ENCODE results near the gene C4orf54. TPM values are rescaled to one million over a fixed set of nuclear protein-coding genes. Genes with fewer than 3 reads are reported as not detected.

Gene C4orf54
- total RNA-seq, result not detected

DNA sequence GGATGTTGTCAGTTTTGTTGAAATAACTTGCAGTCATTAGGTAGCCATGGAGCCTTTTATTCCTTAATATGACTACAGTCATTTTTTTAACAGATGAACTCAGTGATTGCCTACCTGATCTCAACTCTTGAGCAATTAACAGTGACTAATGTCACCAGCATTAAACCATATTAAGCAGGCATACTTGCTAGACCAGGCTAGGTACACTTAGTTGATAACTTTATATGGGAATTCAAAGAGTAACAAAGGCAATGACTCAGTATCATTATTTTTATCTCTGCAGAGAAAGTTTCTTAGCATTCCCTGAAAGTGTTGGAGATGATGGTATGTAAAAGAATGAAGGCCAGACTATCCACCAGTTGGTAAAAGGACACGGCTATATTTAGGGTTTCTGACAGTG is at the start of gene C4orf54:
TSS of gene C4orf54 (minus strand) at position 31 of the 400 bp plus-strand sequence. CDS start 3,180 bp downstream, outside the sequence.
- ATAC-seq (no peak), DNase-seq (ENCODE audit: low spot score) (no peak)
- intact Hi-C loops (cut with DNase I), result no loop called here

DNA sequence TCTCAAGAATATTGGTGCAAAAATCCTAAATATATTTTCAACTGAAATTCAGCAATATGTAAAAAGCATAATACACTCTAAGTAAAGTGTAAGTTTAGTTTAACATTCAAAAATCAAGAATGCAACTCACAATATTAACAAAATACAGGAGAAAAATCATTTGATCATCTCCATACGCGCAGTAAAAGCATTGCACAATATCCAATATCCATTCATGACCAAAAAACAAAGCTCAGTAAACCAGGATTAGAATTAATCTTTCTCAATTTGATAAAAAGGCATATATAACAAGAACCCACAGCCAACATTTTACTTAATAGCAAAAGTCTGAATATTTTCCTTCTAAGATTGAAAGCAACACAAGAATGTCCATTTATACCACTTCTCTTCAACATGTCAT is 48.3 kb upstream of the C4orf54 start:
- ATAC-seq (no peak), DNase-seq (ENCODE audit: low spot score) (no peak)
- intact Hi-C loops (cut with DNase I), result no loop called here

DNA sequence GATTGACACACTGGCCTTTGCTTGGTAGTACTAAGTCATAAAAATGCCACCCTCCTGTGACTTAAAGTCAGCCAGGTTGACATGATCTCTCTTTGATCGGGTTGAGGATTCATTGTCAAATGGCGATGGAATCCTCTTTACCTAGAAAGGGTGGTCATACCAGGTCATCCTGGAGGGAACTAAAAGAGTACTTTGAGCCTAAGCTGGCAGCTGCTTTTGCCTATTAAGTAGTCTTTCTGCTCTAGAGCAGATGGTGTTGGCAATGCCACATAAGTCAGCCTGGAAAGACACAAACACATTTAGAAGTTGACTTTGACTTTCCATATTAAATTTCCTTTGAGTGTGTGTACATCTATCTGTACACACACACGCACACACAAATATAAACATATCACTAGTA is 39.2 kb upstream of the C4orf54 start:
- no peak for ATAC-seq

DNA sequence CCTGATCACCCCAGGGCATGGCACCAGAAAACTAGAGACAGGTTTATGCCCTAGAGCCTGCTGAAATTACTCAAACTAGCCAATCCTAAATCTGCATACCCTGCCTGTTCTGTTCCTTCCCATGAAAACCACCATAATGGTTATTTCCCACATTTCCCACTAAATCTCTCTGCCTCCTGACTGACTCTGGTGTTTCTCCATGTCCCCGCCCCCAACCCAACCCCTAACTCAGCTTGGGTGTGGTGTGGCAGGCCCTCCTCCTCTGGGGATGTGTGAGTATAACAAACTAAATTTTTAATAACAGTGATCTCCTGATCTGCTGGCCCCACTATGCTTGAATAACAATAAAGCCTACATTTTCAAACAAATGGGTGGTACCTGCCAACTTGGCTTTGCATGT is 35.5 kb upstream of the C4orf54 start:
- DNase-seq (ENCODE audit: low spot score) (no peak), ATAC-seq (no peak)
- intact Hi-C loops (cut with DNase I), result no loop called here

More for the DNA sequence above, 39.2 kb upstream of the C4orf54 start:
- no peak for DNase-seq (ENCODE audit: low spot score)
- intact Hi-C loops (cut with DNase I), result no loop called here

DNA sequence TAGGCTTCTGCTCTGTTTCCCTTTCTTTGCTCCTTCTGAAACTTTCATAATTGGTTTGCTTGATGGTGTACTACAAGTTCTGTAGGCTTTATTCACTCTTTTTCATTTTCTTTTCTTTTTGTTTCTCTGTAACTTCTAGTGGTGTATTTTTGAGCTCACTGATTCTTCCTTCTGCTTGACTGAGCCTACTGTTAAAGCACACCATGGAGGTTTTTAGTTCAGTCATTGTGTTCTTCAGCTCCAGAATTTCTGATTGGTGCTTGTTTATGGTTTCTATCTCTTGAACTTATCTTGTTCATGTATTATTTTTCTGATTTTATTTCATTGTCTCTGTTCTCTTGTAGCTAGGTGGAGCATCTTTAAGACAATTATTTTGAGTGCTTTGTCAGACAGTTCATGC is 33.4 kb upstream of the C4orf54 start:
- DNase-seq (ENCODE audit: low spot score) (no peak), ATAC-seq (no peak)
- intact Hi-C loops (cut with DNase I), result no loop called here

DNA sequence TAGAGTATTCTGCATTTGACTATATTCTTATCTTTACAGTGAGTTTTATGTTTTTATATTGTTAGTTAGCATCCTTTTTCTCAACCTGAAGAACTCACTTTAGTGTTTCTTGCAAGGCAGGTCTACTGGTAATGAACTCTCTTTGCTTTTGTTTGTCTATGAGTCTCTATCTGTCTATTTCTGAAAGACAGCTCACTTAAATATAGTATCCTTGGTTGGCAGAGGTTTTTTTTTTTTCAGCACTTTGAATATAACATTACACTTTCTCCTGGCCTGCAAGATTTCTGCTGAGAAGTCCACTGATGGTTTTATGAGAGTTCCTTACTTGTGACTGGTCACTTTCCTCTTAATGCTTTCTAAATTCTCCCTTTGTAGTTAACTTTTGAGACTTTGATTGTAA is 32.8 kb upstream of the C4orf54 start:
- no peak for DNase-seq (ENCODE audit: low spot score)
- no peak for ATAC-seq
- intact Hi-C loops (cut with DNase I), result no loop called here

DNA sequence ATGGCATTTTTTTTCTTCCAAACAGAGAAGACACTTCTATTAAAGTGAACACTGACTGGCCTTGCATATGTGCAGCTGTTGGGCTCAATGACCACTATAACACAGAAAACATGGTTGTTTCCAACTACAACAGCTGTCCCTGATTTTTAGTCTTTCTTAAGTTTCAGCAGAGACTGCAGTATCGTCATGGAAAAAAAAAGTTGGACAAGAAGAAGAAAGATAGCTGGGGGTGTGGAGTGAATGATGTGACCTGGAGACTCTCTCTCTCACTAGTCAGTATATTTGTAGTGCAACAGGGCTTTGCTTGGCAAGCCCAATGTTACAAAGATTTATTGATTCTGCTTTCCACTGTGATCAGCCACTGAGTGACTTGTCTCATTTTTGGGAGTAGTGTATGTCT is 29.5 kb upstream of the C4orf54 start:
- intact Hi-C loops (cut with DNase I), result no loop called here
- ATAC-seq (no peak), DNase-seq (ENCODE audit: low spot score) (no peak)

DNA sequence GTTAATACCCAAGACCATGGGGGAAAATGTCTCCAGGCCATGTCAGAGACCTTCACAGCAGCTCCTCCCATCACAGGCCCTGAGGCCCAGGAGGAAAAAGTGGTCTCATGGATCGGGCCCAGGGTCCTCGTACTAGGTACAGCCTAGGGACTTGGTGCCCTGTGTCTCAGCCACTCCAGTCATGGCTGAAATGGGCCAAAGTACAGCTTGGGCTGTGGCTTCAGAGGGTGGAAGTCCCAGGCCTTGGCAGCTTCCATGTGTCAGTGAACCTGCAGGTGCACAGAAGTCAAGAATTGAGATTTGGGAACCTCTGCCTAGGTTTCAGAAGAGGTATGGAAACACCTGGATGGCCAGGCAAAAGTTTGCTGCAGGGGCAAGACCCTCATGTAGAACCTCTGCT is 27.6 kb upstream of the C4orf54 start:
- ATAC-seq (no peak), DNase-seq (ENCODE audit: low spot score) (no peak)
- intact Hi-C loops (cut with DNase I), result no loop called here

DNA sequence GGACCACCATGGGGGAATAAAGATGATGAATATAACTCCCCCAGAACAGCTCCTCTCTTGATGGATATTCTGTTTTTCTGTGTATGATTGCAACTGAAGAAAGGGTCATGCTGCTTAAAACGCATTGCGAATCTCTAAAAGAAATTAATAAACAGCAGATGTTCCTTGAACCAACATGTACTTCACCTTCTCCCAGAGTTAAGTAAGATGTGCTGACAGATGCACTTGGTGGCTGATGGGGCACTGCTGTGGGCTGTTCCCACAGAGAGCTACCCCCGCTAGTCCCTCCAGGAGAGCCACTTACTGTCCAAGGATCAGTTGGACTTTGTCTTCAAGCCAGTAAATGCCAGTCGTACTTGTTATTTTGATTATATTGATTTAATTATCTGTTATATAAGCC is 26.3 kb upstream of the C4orf54 start:
- intact Hi-C loops (cut with DNase I), result no loop called here
- ATAC-seq (no peak), DNase-seq (ENCODE audit: low spot score) (no peak)

DNA sequence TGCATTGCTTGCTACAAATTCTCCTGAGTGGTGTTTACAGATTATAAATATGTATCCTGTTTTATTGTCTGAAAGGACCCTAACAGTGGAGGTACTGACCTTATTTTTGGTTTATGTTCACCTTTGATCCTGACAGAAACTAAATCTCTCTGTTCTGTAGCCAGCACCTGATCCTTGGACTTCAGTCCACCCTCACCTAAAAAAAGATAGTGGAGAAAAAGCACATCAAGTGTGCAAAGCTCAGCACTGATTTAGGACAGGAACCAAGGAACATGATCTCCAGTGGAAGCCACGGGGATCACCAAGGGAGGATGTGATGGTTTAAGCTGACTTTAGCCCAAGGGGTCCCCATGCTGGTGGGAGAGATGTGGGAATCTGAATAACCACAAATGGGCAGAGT is 22.3 kb upstream of the C4orf54 start:
- no peak for DNase-seq (ENCODE audit: low spot score)
- intact Hi-C loops (cut with DNase I), result no loop called here
- ATAC-seq, result no peak

DNA sequence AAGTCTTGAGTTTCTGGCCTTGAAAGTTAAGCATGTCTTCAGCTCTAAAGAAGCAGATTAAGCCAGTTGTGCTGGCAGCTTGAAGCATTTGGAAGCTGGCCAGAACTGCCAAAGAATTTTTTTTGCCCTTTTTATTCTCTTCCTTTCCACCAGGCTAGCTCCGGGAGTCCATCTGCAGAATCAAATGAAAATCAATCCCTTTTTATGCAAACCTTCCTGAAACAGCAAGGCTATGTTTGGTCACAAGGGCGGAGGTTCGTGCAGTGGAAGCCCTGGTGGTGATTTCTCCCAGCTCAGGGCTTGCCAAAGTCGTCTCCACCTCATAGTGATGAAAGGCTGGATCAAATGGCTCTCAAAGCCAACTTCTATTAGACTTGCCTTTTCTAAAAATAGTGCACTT is 21.6 kb upstream of the C4orf54 start:
- intact Hi-C loops (cut with DNase I), result no loop called here
- DNase-seq (ENCODE audit: low spot score) (no peak), ATAC-seq (no peak)

DNA sequence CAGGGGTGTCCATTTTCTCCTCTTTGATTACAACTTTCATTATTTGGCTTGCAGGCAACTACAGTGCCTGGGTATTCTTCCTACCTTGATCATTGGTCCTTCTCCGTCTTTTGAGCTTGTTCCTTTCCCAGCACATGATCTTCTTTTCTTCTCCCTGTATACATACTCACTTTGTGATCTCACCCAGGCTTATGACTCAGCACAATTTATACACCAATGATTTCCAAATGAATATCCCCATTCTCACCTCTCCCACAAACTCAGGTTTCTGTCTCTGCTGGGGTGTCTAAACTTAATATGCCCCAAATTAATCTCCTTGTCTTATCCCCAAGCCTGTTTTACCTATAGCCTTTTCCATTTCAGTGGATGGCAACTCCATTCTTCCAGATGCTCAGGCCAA is 19.5 kb upstream of the C4orf54 start:
- intact Hi-C loops (cut with DNase I), result no loop called here
- no peak for DNase-seq (ENCODE audit: low spot score)
- no peak for ATAC-seq

DNA sequence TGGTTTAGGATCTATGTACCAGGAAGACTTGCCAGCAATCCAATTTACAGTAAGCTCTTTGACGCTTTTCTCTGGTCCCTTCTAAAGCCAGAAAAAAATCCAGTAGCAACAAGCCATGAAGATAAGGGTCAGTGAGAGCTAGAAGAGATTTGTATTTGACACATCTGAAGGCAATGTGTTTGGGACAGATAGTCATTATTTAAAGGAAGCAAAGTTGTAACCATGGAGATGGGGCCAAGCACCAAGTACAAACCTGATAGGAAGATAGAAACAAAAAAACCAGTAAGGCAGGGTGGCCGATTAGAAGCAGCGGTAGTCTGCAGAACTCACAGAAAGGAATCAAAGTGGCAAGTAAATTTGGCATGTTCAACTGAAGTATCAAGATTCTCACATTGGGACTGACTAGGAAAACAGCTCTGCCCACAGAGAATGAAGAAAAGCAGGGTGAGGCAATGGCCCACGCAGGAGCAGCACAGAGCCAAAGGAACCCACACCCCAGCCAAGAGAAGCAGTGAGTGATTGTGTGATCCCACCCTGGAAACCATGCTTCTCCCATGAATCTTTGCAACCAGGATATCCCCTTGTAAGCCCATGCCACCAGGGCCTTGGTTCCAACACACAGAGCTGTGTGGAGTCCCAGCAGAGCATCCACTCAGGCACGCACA is 12.9 kb upstream of the C4orf54 start:
- ATAC-seq, result no peak
- DNase-seq (ENCODE audit: low spot score), result no peak
- intact Hi-C loops (cut with DNase I), result no loop called here

DNA sequence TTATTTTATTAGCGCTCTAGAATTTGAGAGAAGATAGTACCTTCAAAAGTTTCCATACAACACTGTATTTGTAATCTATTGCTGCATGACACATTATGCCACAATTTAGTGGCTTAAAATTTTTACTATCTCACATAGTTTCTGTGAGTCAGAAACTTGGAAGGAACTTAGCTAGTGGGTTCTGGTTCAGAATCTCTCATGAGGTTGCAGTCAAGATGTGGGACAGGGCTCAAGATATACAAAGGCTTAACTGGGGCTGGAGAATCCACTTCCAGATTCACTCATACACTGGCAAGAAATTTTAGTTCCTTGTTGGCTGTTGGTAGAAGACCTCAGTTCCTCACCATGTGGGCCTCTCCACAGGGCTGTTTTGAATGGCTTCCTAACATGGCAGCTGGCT is 11.5 kb upstream of the C4orf54 start:
- intact Hi-C loops (cut with DNase I), result no loop called here
- DNase-seq (ENCODE audit: low spot score) (no peak), ATAC-seq (no peak)

DNA sequence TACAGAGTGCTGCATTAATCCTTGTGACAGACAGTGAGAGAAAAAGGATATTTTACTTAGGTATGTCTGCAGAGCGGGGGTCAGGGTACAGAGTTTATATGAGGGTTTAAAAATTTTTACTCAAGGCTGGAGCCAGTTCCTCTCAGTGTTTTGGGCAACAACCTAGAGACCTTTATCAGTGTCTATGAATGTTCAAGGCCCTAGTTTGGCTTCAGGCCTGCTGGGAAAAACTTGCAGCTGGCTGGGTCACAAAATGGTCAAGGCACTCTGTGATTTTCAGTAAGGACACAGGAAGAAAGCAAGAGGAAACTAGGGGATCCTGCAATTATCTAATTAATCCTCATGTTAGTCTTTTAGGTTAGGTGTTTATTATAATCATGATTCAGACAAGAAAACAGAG is 10.8 kb upstream of the C4orf54 start:
- intact Hi-C loops (cut with DNase I), result no loop called here
- ATAC-seq (no peak), DNase-seq (ENCODE audit: low spot score) (no peak)

DNA sequence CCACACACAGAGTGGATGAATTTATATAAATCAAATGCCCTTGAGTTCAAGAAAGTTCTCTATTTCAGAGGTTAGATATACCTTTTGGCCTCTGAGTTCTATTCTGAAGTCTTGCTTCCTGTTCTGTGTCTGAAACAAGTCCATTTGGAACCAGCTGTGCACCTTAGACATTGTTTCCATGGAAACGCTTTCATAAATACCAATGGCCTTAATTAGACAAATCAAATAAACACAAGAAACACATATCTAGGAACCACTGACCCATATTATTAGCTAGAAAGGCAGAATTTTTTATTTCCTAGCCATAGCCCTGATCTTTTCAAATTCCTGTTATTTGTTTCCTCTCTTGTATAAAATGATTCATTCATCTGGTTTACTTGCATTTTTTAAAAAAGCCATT is 8.4 kb upstream of the C4orf54 start:
- intact Hi-C loops (cut with DNase I), result no loop called here
- no peak for DNase-seq (ENCODE audit: low spot score)
- no peak for ATAC-seq

DNA sequence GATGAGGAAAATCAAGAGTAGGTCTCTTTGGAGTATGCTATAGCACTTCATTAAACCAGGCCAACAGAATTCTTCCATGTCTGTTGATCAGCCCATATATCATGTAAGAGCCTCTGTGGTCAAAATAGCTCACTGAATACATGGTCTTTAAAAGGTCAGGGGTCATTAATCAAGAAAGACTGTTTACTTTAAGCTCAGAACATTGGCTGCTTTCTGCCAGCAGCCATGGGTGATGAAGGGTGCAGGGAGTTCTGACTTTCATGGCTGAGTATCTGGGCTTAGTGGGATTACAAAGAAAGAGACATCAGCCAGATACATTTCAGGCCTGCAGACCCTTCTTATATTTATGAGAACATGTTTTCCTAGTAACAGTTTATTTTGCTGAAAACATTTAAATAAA is 7.1 kb upstream of the C4orf54 start:
- intact Hi-C loops (cut with DNase I), result no loop called here
- ATAC-seq, result no peak
- no peak for DNase-seq (ENCODE audit: low spot score)

DNA sequence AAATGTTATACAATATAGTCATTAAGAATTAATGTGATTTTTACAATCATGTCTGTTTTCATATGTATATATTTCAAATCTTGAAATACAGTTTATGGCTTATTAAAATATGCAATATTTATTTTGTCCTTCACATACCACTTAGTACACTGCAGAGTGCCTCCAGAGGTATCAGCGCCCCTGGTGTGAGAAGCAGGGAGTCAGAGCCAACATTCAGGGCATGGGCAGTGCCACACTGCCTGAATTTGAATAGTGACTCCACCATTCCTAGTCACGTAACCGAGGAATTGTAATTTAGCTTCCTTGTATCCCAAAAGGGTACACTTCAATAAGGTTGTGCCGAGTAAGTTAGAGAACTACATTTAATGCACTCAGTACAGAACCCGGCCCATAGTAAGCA is 4.3 kb upstream of the C4orf54 start:
- DNase-seq (ENCODE audit: low spot score) (no peak), ATAC-seq (no peak)
- intact Hi-C loops (cut with DNase I), result no loop called here

DNA sequence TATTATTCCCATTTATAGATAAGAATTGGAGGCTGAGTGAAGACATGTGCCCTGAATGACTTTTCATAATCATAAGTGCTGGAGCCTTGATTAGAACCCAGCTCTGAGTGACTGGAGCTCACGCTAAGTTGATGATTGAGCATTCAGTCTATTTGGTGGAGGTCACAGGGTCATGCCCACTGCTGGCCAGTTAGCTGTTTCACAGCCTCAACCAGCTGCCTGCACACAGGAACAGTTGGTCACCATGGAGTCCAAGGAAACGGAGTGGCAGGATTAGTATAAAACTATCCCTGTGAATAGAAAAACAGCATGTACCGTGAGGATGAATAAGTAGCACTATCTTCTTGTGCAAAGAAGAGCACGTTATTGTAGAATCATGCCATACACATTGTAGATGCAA is 1.0 kb upstream of the C4orf54 start:
- DNase-seq (ENCODE audit: low spot score) (no peak), ATAC-seq (no peak)
- intact Hi-C loops (cut with DNase I), result no loop called here

DNA sequence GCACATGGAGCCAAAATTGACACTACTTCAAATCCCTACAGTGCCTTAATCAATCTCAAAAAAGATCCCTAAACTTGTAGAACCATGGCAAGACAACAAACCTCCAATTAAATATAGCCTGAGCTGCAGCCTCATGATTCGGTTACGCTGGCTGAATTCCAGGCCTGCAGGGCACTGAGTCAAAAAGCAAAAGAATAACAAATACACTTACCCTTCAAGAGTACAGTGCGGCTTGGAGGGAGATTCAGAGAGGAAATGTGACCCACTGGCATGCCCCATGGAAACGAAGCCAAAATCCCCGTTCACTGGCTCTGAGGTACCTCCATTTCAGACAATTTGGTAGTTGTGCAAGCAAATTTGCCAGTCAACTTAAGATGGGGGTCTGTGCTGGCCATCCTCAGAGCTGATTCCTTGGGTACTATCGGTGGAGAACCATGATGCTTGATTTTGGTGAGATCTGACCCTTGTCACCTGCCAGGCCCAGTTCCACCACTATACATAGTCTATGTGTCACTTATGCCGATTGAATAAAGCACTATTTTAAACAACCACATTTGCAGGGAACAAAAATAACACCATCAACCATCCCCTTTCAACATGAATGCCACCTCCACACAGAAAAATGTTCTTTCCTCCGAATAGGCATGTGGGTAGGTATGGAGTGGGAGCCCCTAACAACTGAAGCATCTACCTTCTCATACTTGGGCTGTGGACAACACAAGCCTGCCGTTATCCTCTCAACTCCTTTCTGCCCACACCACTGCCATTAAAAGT is 2.1 kb downstream of the C4orf54 start:
- DNase-seq (ENCODE audit: low spot score), result no peak
- no peak for ATAC-seq
- intact Hi-C loops (cut with DNase I), result no loop called here

DNA sequence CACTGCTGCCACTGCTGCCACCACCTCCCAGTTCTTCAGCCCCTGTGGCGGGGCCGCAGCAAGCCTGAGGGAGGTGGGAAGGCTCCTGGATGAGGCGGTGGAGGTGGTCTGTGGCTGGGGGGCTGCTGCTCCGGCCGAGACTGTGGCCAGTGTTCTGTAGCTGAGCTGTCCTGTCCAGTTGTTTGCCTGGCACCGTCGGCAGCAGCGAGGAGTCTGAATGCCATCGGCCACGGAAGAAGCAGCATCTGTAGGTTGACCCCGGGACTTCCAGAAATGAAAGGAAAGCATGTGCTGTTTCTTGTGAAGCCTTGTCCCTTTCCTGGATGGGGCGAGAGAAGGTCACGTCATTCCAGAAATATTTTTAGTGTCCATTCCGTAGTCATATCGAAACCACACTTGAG is 3.3 kb downstream of the C4orf54 start:
- ATAC-seq (no peak), DNase-seq (ENCODE audit: low spot score) (no peak)
- intact Hi-C loops (cut with DNase I), result no loop called here

Measured in sciatic nerve (tissue), 2 donors.